SK-N-SH (cell line): ENCODE results near the gene CDH4. TPM values are rescaled to one million over a fixed set of nuclear protein-coding genes. Genes with fewer than 3 reads are reported as not detected.

Experiments used
- CTCF ChIA-PET: fragments of 300-600, 350-600 bp; formaldehyde crosslinking; extraction: SDS; loops from one replicate; lab custom pipeline; 2021; lab: Yijun Ruan, JAX
- POLR2A ChIA-PET: fragments of 350-600 bp; sonication (Branson Sonifier 250); formaldehyde crosslinking; extraction: SDS; loops from one replicate; lab custom pipeline; 2020; ENCODE audit warnings: antibody characterized with exemption, inconsistent platforms; lab: Yijun Ruan, JAX
- DNase-seq: peaks from one replicate; pipeline ENCODE4 v3.0.0; 2012
- H2AFZ ChIP-seq: fragments of 200-600 bp; sonication (generic); 2 replicates; pipeline ENCODE4 v1.8.1; 2016; ENCODE audit warnings: antibody characterized with exemption, mild to moderate bottlenecking, low read depth
- H3F3A ChIP-seq: fragments of 200-600 bp; sonication (generic); replicated peaks from 2 replicates; pipeline ENCODE3; 2016; ENCODE audit warnings: antibody characterized with exemption, mild to moderate bottlenecking; ENCODE audit not compliant: insufficient read depth
- H3K27ac ChIP-seq, 2 experiments: fragments of 200-500 bp in 1 of 2; fragments of 200-600 bp in 1 of 2; sonication (Bioruptor generic) in 1 of 2; sonication (generic), shearing (Covaris generic) in 1 of 2; 2 replicates each; pipeline versions ENCODE4 v1.5.1 to v1.6.1; 2014 to 2016; ENCODE audit warnings: low read depth in 2 of 2, inconsistent platforms in 1 of 2, low read length in 1 of 2, mild to moderate bottlenecking in 1 of 2, mixed read lengths in 1 of 2
- H3K27me3 ChIP-seq: fragments of 200-600 bp; sonication (generic), shearing (Covaris generic); 2 replicates; pipeline ENCODE4 v1.6.1; 2016; ENCODE audit warnings: mixed run types; ENCODE audit not compliant: insufficient read depth
- H3K36me3 ChIP-seq, 2 experiments: fragments of 200-500 bp in 1 of 2; fragments of 200-600 bp in 1 of 2; sonication (Bioruptor generic) in 1 of 2; sonication (generic) in 1 of 2; replicated peaks in 1 of 2; 2 replicates each; pipeline versions ENCODE3 to v1.5.1; 2014 to 2016; ENCODE audit warnings: low read length in 1 of 2, mild to moderate bottlenecking in 1 of 2; ENCODE audit not compliant: insufficient read depth in 2 of 2, control insufficient read depth in 1 of 2
- H3K4me1 ChIP-seq, 2 experiments: fragments of 200-500 bp in 1 of 2; fragments of 200-600 bp in 1 of 2; sonication (Bioruptor generic) in 1 of 2; sonication (generic), shearing (Covaris generic) in 1 of 2; 2 replicates each; pipeline versions ENCODE4 v1.5.1 to v1.6.1; 2014 to 2016; ENCODE audit warnings: low read depth in 1 of 2, low read length in 1 of 2, mixed run types in 1 of 2; ENCODE audit not compliant: insufficient read depth in 2 of 2, control insufficient read depth in 1 of 2
- H3K4me2 ChIP-seq: fragments of 200-600 bp; sonication (generic), shearing (Covaris generic); 2 replicates; pipeline ENCODE4 v1.6.1; 2017; ENCODE audit warnings: mixed run types
- H3K4me3 ChIP-seq, 2 experiments: fragments of 200-500 bp in 1 of 2; fragments of 200-600 bp in 1 of 2; sonication (Bioruptor generic) in 1 of 2; sonication (generic), shearing (Covaris generic) in 1 of 2; 2 replicates each; pipeline versions ENCODE4 v1.5.1 to v1.8.1; 2014 to 2016; ENCODE audit warnings: low read depth in 2 of 2, inconsistent platforms in 1 of 2, low read length in 1 of 2, mild to moderate bottlenecking in 1 of 2, mixed read lengths in 1 of 2, moderate library complexity in 1 of 2
- H3K79me2 ChIP-seq: fragments of 200-600 bp; sonication (generic); 2 replicates; pipeline ENCODE4 v1.8.1; 2017; ENCODE audit warnings: mild to moderate bottlenecking; ENCODE audit not compliant: insufficient read depth
- H3K9ac ChIP-seq: fragments of 200-600 bp; sonication (generic); 2 replicates; pipeline ENCODE4 v1.6.1; 2017; ENCODE audit warnings: mixed run types
- H3K9me2 ChIP-seq: fragments of 200-600 bp; sonication (generic); 2 replicates; pipeline ENCODE4 v1.6.1; 2017; ENCODE audit warnings: mixed run types
- H3K9me3 ChIP-seq: fragments of 200-600 bp; sonication (generic); 2 replicates; pipeline ENCODE4 v1.6.1; 2017; ENCODE audit warnings: mixed run types, mild to moderate bottlenecking, moderate library complexity
- H4K20me1 ChIP-seq: fragments of 200-600 bp; sonication (generic); 2 replicates; pipeline ENCODE4 v1.6.1; 2017; ENCODE audit warnings: mild to moderate bottlenecking, mixed run types; ENCODE audit not compliant: insufficient read depth
- EP300 ChIP-seq, 2 experiments: IDR thresholded peaks; 2 replicates each; pipeline versions ENCODE4 v1.4.0 to v1.6.1; 2012; ENCODE audit warnings: borderline replicate concordance in 1 of 2, low read depth in 1 of 2, low read length in 1 of 2
- FOXJ3 ChIP-seq: sonication (generic); formaldehyde crosslinking; IDR thresholded peaks from 2 replicates; pipeline ENCODE4 v1.5.1; 2020; ENCODE audit warnings: mild to moderate bottlenecking, missing genetic modification reagents
- FOXM1 ChIP-seq: IDR thresholded peaks from 2 replicates; pipeline ENCODE4 v1.4.0; 2012; ENCODE audit warnings: low read depth, mild to moderate bottlenecking
- GATA2 ChIP-seq: sonication (generic); formaldehyde crosslinking; IDR thresholded peaks from 2 replicates; pipeline ENCODE4 v1.5.0; 2020; ENCODE audit warnings: mild to moderate bottlenecking, missing genetic modification reagents
- IRF3 ChIP-seq: fragments of 150-350 bp; IDR thresholded peaks from 2 replicates; pipeline ENCODE4 v1.6.1; 2016; ENCODE audit warnings: mild to moderate bottlenecking, low read depth, low read length
- JUND ChIP-seq: IDR thresholded peaks from 2 replicates; pipeline ENCODE4 v1.4.0; 2012
- MAX ChIP-seq: IDR thresholded peaks from 2 replicates; pipeline ENCODE4 v1.4.0; 2012; ENCODE audit warnings: low read depth
- MXI1 ChIP-seq: IDR thresholded peaks from 2 replicates; pipeline ENCODE4 v1.6.1; 2012; ENCODE audit warnings: mild to moderate bottlenecking, low read depth, low read length, improper control_type of control experiment
- PBX3 ChIP-seq: IDR thresholded peaks from 2 replicates; pipeline ENCODE4; 2012
- POLR2AphosphoS5 ChIP-seq: IDR thresholded peaks from 2 replicates; pipeline ENCODE4 v1.6.1; 2012; ENCODE audit warnings: low read depth, low read length
- RCOR1 ChIP-seq: fragments of 150-350 bp; IDR thresholded peaks from 2 replicates; pipeline ENCODE4 v1.6.1; 2017; ENCODE audit warnings: antibody characterized with exemption, low read length
- REST ChIP-seq: IDR thresholded peaks from 2 replicates; pipeline ENCODE4 v1.6.1; 2012; ENCODE audit warnings: mild to moderate bottlenecking, low read depth, low read length, moderate library complexity
- SIN3A ChIP-seq: IDR thresholded peaks from 2 replicates; pipeline ENCODE4 v1.6.1; 2012; ENCODE audit warnings: low read depth, mild to moderate bottlenecking, low read length, moderate library complexity, borderline replicate concordance
- SMC3 ChIP-seq: IDR thresholded peaks from 2 replicates; pipeline ENCODE4 v1.6.1; 2012; ENCODE audit warnings: low read depth, low read length, improper control_type of control experiment
- TCF12 ChIP-seq: IDR thresholded peaks from 2 replicates; pipeline ENCODE4 v1.4.0; 2012
- USF2 ChIP-seq: fragments of 150-350 bp; IDR thresholded peaks from 2 replicates; pipeline ENCODE4 v1.6.1; 2017; ENCODE audit warnings: antibody characterized with exemption, low read length, low read depth, borderline replicate concordance
- YY1 ChIP-seq: IDR thresholded peaks from 2 replicates; pipeline ENCODE4 v1.4.0; 2012; ENCODE audit warnings: low read depth, mild to moderate bottlenecking
- ZBTB33 ChIP-seq: IDR thresholded peaks from 2 replicates; pipeline ENCODE4 v1.4.0; 2012; ENCODE audit warnings: low read depth, borderline replicate concordance
- WGBS: methylation state at CpG from one replicate; pipeline ENCODE4 v1.1.6; 2017; ENCODE audit warnings: low lambda C conversion rate; 5-methylcytosine and 5-hydroxymethylcytosine counted together
- polyA plus RNA-seq, 3 experiments: library from polyadenylated mRNA; depleted of rRNA; stranded (reverse); fragments of >200 nt; gene quantifications; 2 replicates each; pipeline ENCODE4 v1.2.3, GENCODE V29; 2012

CDH4 gene
- polyA plus RNA-seq, 1 of the 3 experiments (the other 2 are of a cell fraction) = not detected

- H4K20me1 ChIP-seq = no peaks in the 10 kb centered on the region
- 46% methylated on average over 6 of the region's 8 CpGs for WGBS
- H3K9me3 ChIP-seq = no peaks in the 10 kb centered on the region
- H3K9me2 ChIP-seq = no peaks in the 10 kb centered on the region
- no peak overlapping the region for H3K4me3 ChIP-seq
- H3K4me1 ChIP-seq = peaks cover 0 to 6% of the 10 kb centered on the region in 2 experiments; a peak in 1 of 4 replicates
- H2AFZ ChIP-seq = no peak overlapping the region
- DNase-seq = no peak
- H3K79me2 ChIP-seq = no peaks in the 10 kb centered on the region
- ChIA-PET CTCF (no interaction called here), POLR2A (no interaction called here)
- H3K27ac ChIP-seq = no peak overlapping the region
- TF ChIP-seq REST (no peak), YY1 (no peak), MAX (no peak), ZBTB33 (no peak), JUND (no peak), RCOR1 (no peak), EP300 (IDR thresholded peaks at IDR 0.05; ENCODE audit: borderline replicate concordance in 1 of 2, low read depth in 1 of 2, low read length in 1 of 2) (no peak), USF2 (no peak), POLR2AphosphoS5 (no peak), GATA2 (CRISPR knock-in tag) (no peak), IRF3 (no peak), MXI1 (no peak), FOXM1 (no peak), TCF12 (no peak), SMC3 (no peak), PBX3 (no peak), FOXJ3 (no peak), SIN3A (no peak)
- no peaks in the 10 kb centered on the region for H3K36me3 ChIP-seq
- no peaks in the 10 kb centered on the region for H3F3A ChIP-seq
- H3K4me2 ChIP-seq = no peak overlapping the region
- H3K9ac ChIP-seq = no peak overlapping the region
- H3K27me3 ChIP-seq = no peaks in the 10 kb centered on the region
Observed at GRCh38 chr20:61646453-61646852, 394.4 kb downstream of the CDH4 start.
